SK-N-SH (cell line): ENCODE results near the gene CHST6. TPM values are rescaled to one million over a fixed set of nuclear protein-coding genes. Genes with fewer than 3 reads are reported as not detected.

ENCODE experiments used
- CTCF ChIA-PET: fragments of 300-600, 350-600 bp; formaldehyde crosslinking; extraction: SDS; loops from one replicate; lab custom pipeline; 2021; lab: Yijun Ruan, JAX
- POLR2A ChIA-PET: fragments of 350-600 bp; sonication (Branson Sonifier 250); formaldehyde crosslinking; extraction: SDS; loops from one replicate; lab custom pipeline; 2020; ENCODE audit warnings: antibody characterized with exemption, inconsistent platforms; lab: Yijun Ruan, JAX
- DNase-seq: peaks from one replicate; pipeline ENCODE4 v3.0.0; 2012
- H2AFZ ChIP-seq: fragments of 200-600 bp; sonication (generic); 2 replicates; pipeline ENCODE4 v1.8.1; 2016; ENCODE audit warnings: antibody characterized with exemption, mild to moderate bottlenecking, low read depth
- H3F3A ChIP-seq: fragments of 200-600 bp; sonication (generic); replicated peaks from 2 replicates; pipeline ENCODE3; 2016; ENCODE audit warnings: antibody characterized with exemption, mild to moderate bottlenecking; ENCODE audit not compliant: insufficient read depth
- H3K27ac ChIP-seq, 2 experiments: fragments of 200-500 bp in 1 of 2; fragments of 200-600 bp in 1 of 2; sonication (Bioruptor generic) in 1 of 2; sonication (generic), shearing (Covaris generic) in 1 of 2; 2 replicates each; pipeline versions ENCODE4 v1.5.1 to v1.6.1; 2014 to 2016; ENCODE audit warnings: low read depth in 2 of 2, inconsistent platforms in 1 of 2, low read length in 1 of 2, mild to moderate bottlenecking in 1 of 2, mixed read lengths in 1 of 2
- H3K27me3 ChIP-seq: fragments of 200-600 bp; sonication (generic), shearing (Covaris generic); 2 replicates; pipeline ENCODE4 v1.6.1; 2016; ENCODE audit warnings: mixed run types; ENCODE audit not compliant: insufficient read depth
- H3K36me3 ChIP-seq, 2 experiments: fragments of 200-500 bp in 1 of 2; fragments of 200-600 bp in 1 of 2; sonication (Bioruptor generic) in 1 of 2; sonication (generic) in 1 of 2; replicated peaks in 1 of 2; 2 replicates each; pipeline versions ENCODE3 to v1.5.1; 2014 to 2016; ENCODE audit warnings: low read length in 1 of 2, mild to moderate bottlenecking in 1 of 2; ENCODE audit not compliant: insufficient read depth in 2 of 2, control insufficient read depth in 1 of 2
- H3K4me1 ChIP-seq, 2 experiments: fragments of 200-500 bp in 1 of 2; fragments of 200-600 bp in 1 of 2; sonication (Bioruptor generic) in 1 of 2; sonication (generic), shearing (Covaris generic) in 1 of 2; 2 replicates each; pipeline versions ENCODE4 v1.5.1 to v1.6.1; 2014 to 2016; ENCODE audit warnings: low read depth in 1 of 2, low read length in 1 of 2, mixed run types in 1 of 2; ENCODE audit not compliant: insufficient read depth in 2 of 2, control insufficient read depth in 1 of 2
- H3K4me2 ChIP-seq: fragments of 200-600 bp; sonication (generic), shearing (Covaris generic); 2 replicates; pipeline ENCODE4 v1.6.1; 2017; ENCODE audit warnings: mixed run types
- H3K4me3 ChIP-seq, 2 experiments: fragments of 200-500 bp in 1 of 2; fragments of 200-600 bp in 1 of 2; sonication (Bioruptor generic) in 1 of 2; sonication (generic), shearing (Covaris generic) in 1 of 2; 2 replicates each; pipeline versions ENCODE4 v1.5.1 to v1.8.1; 2014 to 2016; ENCODE audit warnings: low read depth in 2 of 2, inconsistent platforms in 1 of 2, low read length in 1 of 2, mild to moderate bottlenecking in 1 of 2, mixed read lengths in 1 of 2, moderate library complexity in 1 of 2
- H3K79me2 ChIP-seq: fragments of 200-600 bp; sonication (generic); 2 replicates; pipeline ENCODE4 v1.8.1; 2017; ENCODE audit warnings: mild to moderate bottlenecking; ENCODE audit not compliant: insufficient read depth
- H3K9ac ChIP-seq: fragments of 200-600 bp; sonication (generic); 2 replicates; pipeline ENCODE4 v1.6.1; 2017; ENCODE audit warnings: mixed run types
- H3K9me2 ChIP-seq: fragments of 200-600 bp; sonication (generic); 2 replicates; pipeline ENCODE4 v1.6.1; 2017; ENCODE audit warnings: mixed run types
- H3K9me3 ChIP-seq: fragments of 200-600 bp; sonication (generic); 2 replicates; pipeline ENCODE4 v1.6.1; 2017; ENCODE audit warnings: mixed run types, mild to moderate bottlenecking, moderate library complexity
- H4K20me1 ChIP-seq: fragments of 200-600 bp; sonication (generic); 2 replicates; pipeline ENCODE4 v1.6.1; 2017; ENCODE audit warnings: mild to moderate bottlenecking, mixed run types; ENCODE audit not compliant: insufficient read depth
- CHD2 ChIP-seq: fragments of 150-350 bp; IDR thresholded peaks from 2 replicates; pipeline ENCODE4 v1.6.1; 2018; ENCODE audit warnings: low read length; ENCODE audit not compliant: partially characterized antibody
- FOSL2 ChIP-seq: IDR thresholded peaks from 2 replicates; pipeline ENCODE4 v1.4.0; 2012; ENCODE audit warnings: low read depth, mild to moderate bottlenecking, moderate library complexity, borderline replicate concordance
- FOXJ3 ChIP-seq: sonication (generic); formaldehyde crosslinking; IDR thresholded peaks from 2 replicates; pipeline ENCODE4 v1.5.1; 2020; ENCODE audit warnings: mild to moderate bottlenecking, missing genetic modification reagents
- GABPA ChIP-seq: IDR thresholded peaks from 2 replicates; pipeline ENCODE4 v1.4.0; 2012; ENCODE audit warnings: low read depth, mild to moderate bottlenecking
- POLR2AphosphoS5 ChIP-seq: IDR thresholded peaks from 2 replicates; pipeline ENCODE4 v1.6.1; 2012; ENCODE audit warnings: low read depth, low read length
- YY1 ChIP-seq: IDR thresholded peaks from 2 replicates; pipeline ENCODE4 v1.4.0; 2012; ENCODE audit warnings: low read depth, mild to moderate bottlenecking
- WGBS: methylation state at CpG from one replicate; pipeline ENCODE4 v1.1.6; 2017; ENCODE audit warnings: low lambda C conversion rate; 5-methylcytosine and 5-hydroxymethylcytosine counted together
- polyA plus RNA-seq, 3 experiments: library from polyadenylated mRNA; depleted of rRNA; stranded (reverse); fragments of >200 nt; gene quantifications; 2 replicates each; pipeline ENCODE4 v1.2.3, GENCODE V29; 2012
- TF ChIP-seq, protein P1 (sequence below): IDR thresholded peaks from 2 replicates; pipeline ENCODE4 v1.4.0; 2012; ENCODE audit warnings: low read depth, borderline replicate concordance
- TF ChIP-seq, protein P2 (sequence below): IDR thresholded peaks from 2 replicates; pipeline ENCODE4; 2012

The CHST6 gene
- polyA plus RNA-seq, 1 of the 3 experiments (the other 2 are of a cell fraction) = 0.30 TPM

DNA sequence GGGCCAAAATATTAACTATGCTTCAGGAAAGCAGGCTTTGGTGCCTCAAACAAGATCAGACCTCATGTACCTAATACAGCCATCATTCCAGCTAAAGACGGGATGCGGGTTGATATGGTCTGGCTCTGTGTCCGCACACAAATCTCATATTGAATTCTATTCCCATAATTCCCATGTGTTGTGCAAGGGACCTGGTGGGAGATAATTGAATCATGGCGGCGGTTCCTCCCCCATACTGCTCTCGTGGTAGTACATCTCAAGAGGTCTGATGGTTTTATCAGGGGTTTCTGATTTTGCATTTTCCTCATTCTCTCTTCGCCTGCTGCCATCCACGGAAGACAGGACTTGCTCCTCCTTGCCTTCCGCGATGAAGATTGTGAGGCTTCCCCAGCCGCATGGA is 19.1 kb upstream of the CHST6 start:
- H3K36me3 ChIP-seq = no peaks in the 10 kb centered on the region
- no peak overlapping the region for H3K9ac ChIP-seq
- H3K27ac ChIP-seq = no peak overlapping the region
- no peaks in the 10 kb centered on the region for H3K79me2 ChIP-seq
- TF ChIP-seq, protein P1, sequence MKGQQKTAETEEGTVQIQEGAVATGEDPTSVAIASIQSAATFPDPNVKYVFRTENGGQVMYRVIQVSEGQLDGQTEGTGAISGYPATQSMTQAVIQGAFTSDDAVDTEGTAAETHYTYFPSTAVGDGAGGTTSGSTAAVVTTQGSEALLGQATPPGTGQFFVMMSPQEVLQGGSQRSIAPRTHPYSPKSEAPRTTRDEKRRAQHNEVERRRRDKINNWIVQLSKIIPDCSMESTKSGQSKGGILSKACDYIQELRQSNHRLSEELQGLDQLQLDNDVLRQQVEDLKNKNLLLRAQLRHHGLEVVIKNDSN = no peak
- TF ChIP-seq FOXJ3 (CRISPR knock-in tag) = no peak
- H3K4me2 ChIP-seq = no peak overlapping the region
- no peak overlapping the region for H2AFZ ChIP-seq
- H4K20me1 ChIP-seq = no peaks in the 10 kb centered on the region
- 98% methylated on average over 11 of the region's 11 CpGs for WGBS
- no peak overlapping the region for H3K4me3 ChIP-seq
- no peaks in the 10 kb centered on the region for H3F3A ChIP-seq
- POLR2A ChIA-PET = no interaction called here
- CTCF ChIA-PET = interaction anchor here (1.0 to 1.8 kb wide), 2 partner anchors 23 to 42 kb away, joined by 4 to 5 read pairs; no protein-coding TSS in a partner anchor
- no peaks in the 10 kb centered on the region for H3K9me3 ChIP-seq
- H3K27me3 ChIP-seq = no peaks in the 10 kb centered on the region
- no peaks in the 10 kb centered on the region for H3K9me2 ChIP-seq
- DNase-seq = no peak
- H3K4me1 ChIP-seq = no peaks in the 10 kb centered on the region; a peak in 1 of 4 replicates

DNA sequence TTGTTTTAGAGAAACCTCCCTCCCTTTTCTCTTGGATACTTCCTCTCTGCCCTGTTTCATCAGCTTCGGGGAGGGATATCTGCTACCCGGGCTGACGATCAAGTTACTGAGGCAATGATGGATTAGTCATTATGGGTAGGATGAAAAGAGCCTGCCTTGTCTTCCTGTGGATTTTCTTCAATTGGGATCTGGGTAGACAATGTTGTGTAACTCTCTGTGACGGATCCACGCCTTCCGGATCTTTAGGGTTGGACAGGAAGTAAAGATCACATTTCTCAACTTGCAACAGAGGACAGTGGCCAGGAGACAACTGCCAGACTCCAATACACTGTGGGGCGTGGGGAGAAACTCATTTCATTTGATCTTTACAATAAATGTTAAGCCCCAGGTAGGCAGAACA is 11.3 kb upstream of the CHST6 start:
- Histone ChIP-seq H3K27me3 (no peaks in the 10 kb centered on the region), H3K4me3 (no peak overlapping the region), H3K9me3 (no peaks in the 10 kb centered on the region), H3K4me1 (no peaks in the 10 kb centered on the region; a peak in 1 of 4 replicates), H4K20me1 (no peaks in the 10 kb centered on the region), H3K79me2 (no peaks in the 10 kb centered on the region), H3K4me2 (no peak overlapping the region), H3K9ac (no peak overlapping the region), H3K9me2 (no peaks in the 10 kb centered on the region), H3K27ac (no peak overlapping the region), H3K36me3 (no peaks in the 10 kb centered on the region), H3F3A (no peaks in the 10 kb centered on the region), H2AFZ (0 out of 2 replicates have a peak overlapping the region, but pooled peaks have one; percentile 53)
- ChIA-PET POLR2A (no interaction called here), CTCF (interaction anchor here (0.8 to 1.1 kb wide), 2 partner anchors 11 to 42 kb away, joined by 3 to 5 read pairs; no protein-coding TSS in a partner anchor)
- 65% methylated on average over 7 of the region's 7 CpGs for WGBS
- DNase-seq = no peak
- no peak for TF ChIP-seq POLR2AphosphoS5
- TF ChIP-seq, protein P2, sequence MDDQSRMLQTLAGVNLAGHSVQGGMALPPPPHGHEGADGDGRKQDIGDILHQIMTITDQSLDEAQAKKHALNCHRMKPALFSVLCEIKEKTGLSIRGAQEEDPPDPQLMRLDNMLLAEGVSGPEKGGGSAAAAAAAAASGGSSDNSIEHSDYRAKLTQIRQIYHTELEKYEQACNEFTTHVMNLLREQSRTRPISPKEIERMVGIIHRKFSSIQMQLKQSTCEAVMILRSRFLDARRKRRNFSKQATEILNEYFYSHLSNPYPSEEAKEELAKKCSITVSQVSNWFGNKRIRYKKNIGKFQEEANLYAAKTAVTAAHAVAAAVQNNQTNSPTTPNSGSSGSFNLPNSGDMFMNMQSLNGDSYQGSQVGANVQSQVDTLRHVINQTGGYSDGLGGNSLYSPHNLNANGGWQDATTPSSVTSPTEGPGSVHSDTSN = peak; percentile 35

DNA sequence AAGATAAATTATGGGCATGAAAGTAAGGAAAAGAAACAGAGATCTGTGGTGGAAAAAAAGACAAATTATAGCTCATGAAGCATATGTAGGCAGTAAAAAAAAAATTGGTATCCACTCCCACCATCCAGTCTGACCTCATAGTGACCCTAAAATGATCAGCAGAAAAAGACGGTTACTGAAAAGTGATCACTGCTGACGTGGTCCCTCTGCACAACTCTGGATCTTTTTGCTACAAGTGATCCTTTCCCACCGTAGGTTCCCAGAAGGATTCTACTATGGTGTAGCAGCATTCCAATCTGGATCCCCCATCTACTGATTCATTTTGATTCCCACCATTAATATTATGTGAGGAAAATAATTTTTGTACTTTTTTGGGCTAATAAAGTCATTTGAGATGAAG is 10.9 kb upstream of the CHST6 start:
- ChIA-PET POLR2A (no interaction called here), CTCF (interaction anchor here (0.8 to 1.1 kb wide), 2 partner anchors 11 to 41 kb away, joined by 3 to 5 read pairs; no protein-coding TSS in a partner anchor)
- H3K9me2 ChIP-seq = no peaks in the 10 kb centered on the region
- H3K9ac ChIP-seq = no peak overlapping the region
- no peak overlapping the region for H3K4me2 ChIP-seq
- no peaks in the 10 kb centered on the region for H3F3A ChIP-seq
- no peak overlapping the region for H3K27ac ChIP-seq
- no peak overlapping the region for H3K4me3 ChIP-seq
- H3K27me3 ChIP-seq = no peaks in the 10 kb centered on the region
- WGBS = 77% methylated on average over 3 of the region's 3 CpGs
- no peaks in the 10 kb centered on the region for H3K36me3 ChIP-seq
- H3K9me3 ChIP-seq = no peaks in the 10 kb centered on the region
- no peaks in the 10 kb centered on the region for H4K20me1 ChIP-seq
- TF ChIP-seq GABPA = no peak
- no peak for TF ChIP-seq CHD2
- no peak for TF ChIP-seq YY1
- TF ChIP-seq FOSL2 = no peak
- TF ChIP-seq, all 33 proteins: peak for 0
- no peaks in the 10 kb centered on the region; a peak in 1 of 4 replicates for H3K4me1 ChIP-seq
- 0 out of 2 replicates have a peak overlapping the region, but pooled peaks have one; percentile 53 for H2AFZ ChIP-seq
- H3K79me2 ChIP-seq = no peaks in the 10 kb centered on the region
- DNase-seq = no peak
